BLaER1 (cell line): ENCODE results near the gene DGAT2.

Experiments used
- H3K27ac ChIP-seq: shearing (Covaris generic); formaldehyde crosslinking; 2 replicates; pipeline ENCODE4 v1.8.1; 2022
- H3K27me3 ChIP-seq: shearing (Covaris generic); formaldehyde crosslinking; 2 replicates; pipeline ENCODE4 v1.8.1; 2022
- H3K36me3 ChIP-seq: shearing (Covaris generic); formaldehyde crosslinking; 2 replicates; pipeline ENCODE4 v1.8.1; 2022
- H3K4me1 ChIP-seq: shearing (Covaris generic); formaldehyde crosslinking; 2 replicates; pipeline ENCODE4 v1.8.1; 2022
- H3K4me2 ChIP-seq: shearing (Covaris generic); formaldehyde crosslinking; 2 replicates; pipeline ENCODE4 v1.8.1; 2022
- H3K4me3 ChIP-seq: shearing (Covaris generic); formaldehyde crosslinking; 2 replicates; pipeline ENCODE4 v1.8.1; 2022
- H3K9ac ChIP-seq: shearing (Covaris generic); formaldehyde crosslinking; 2 replicates; pipeline ENCODE4 v1.8.1; 2022
- H3K9me3 ChIP-seq: shearing (Covaris generic); formaldehyde crosslinking; 2 replicates; pipeline ENCODE4 v1.8.1; 2022
- H4K20me1 ChIP-seq: shearing (Covaris generic); formaldehyde crosslinking; 2 replicates; pipeline ENCODE4 v1.8.1; 2022
- Cebpa-rat ChIP-seq: shearing (Covaris generic); IDR thresholded peaks from 2 replicates; pipeline ENCODE4 v1.8.1; 2022

The DGAT2 gene

DNA sequence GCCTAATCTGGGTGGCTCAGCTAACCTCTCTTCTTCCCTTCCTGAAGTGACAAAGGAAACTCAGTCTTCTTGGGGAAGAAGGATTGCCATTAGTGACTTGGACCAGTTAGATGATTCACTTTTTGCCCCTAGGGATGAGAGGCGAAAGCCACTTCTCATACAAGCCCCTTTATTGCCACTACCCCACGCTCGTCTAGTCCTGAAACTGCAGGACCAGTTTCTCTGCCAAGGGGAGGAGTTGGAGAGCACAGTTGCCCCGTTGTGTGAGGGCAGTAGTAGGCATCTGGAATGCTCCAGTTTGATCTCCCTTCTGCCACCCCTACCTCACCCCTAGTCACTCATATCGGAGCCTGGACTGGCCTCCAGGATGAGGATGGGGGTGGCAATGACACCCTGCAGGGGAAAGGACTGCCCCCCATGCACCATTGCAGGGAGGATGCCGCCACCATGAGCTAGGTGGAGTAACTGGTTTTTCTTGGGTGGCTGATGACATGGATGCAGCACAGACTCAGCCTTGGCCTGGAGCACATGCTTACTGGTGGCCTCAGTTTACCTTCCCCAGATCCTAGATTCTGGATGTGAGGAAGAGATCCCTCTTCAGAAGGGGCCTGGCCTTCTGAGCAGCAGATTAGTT is 32.3 kb downstream of the DGAT2 start:
- no peaks in the 10 kb centered on the region for H3K36me3 ChIP-seq
- H4K20me1 ChIP-seq = no peaks in the 10 kb centered on the region
- no peak overlapping the region for H3K9ac ChIP-seq
- H3K27me3 ChIP-seq = no peaks in the 10 kb centered on the region
- H3K27ac ChIP-seq = peak overlapping the region; percentile 40; the same call in 1 of the 2 replicates
- H3K4me2 ChIP-seq = peak overlapping the region; percentile 70
- peaks cover 38% of the 10 kb centered on the region for H3K4me1 ChIP-seq
- H3K4me3 ChIP-seq = no peak overlapping the region
- no peaks in the 10 kb centered on the region for H3K9me3 ChIP-seq
- TF ChIP-seq Cebpa-rat = no peak

DNA sequence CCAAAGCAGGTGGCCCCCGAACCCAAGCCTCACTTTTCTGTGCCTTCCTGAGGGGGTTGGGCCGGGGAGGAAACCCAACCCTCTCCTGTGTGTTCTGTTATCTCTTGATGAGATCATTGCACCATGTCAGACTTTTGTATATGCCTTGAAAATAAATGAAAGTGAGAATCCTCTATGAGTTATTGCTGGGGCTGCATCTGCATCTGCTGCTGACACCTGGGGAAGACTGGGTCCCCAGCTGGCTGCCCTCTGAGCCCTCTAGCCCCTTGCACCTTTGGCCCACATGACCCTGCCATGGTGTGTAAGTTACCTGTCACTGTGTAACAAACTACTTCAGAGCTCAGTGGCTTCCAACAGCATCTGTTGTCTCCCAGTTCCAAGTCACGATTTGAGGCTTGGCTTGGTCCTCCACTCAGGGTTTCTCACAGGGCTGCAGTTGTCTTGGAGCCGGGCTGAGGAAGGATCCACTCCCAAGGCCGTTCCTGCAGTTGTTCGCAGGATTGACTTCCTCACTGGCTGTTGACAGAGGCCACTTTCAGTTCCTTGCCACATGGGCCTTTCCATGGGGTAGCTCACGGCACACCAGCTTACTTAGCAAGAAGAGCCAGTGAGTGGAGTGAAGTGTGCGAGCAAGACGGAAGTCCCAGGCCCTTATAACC is 32.9 kb downstream of the DGAT2 start:
- Histone ChIP-seq H3K27ac (peak overlapping the region; percentile 40), H3K9ac (no peak overlapping the region), H3K4me1 (peaks cover 38% of the 10 kb centered on the region), H4K20me1 (no peaks in the 10 kb centered on the region), H3K4me2 (peak overlapping the region; percentile 70), H3K36me3 (no peaks in the 10 kb centered on the region), H3K4me3 (no peak overlapping the region), H3K9me3 (no peaks in the 10 kb centered on the region), H3K27me3 (no peaks in the 10 kb centered on the region)
- TF ChIP-seq Cebpa-rat = no peak

DNA sequence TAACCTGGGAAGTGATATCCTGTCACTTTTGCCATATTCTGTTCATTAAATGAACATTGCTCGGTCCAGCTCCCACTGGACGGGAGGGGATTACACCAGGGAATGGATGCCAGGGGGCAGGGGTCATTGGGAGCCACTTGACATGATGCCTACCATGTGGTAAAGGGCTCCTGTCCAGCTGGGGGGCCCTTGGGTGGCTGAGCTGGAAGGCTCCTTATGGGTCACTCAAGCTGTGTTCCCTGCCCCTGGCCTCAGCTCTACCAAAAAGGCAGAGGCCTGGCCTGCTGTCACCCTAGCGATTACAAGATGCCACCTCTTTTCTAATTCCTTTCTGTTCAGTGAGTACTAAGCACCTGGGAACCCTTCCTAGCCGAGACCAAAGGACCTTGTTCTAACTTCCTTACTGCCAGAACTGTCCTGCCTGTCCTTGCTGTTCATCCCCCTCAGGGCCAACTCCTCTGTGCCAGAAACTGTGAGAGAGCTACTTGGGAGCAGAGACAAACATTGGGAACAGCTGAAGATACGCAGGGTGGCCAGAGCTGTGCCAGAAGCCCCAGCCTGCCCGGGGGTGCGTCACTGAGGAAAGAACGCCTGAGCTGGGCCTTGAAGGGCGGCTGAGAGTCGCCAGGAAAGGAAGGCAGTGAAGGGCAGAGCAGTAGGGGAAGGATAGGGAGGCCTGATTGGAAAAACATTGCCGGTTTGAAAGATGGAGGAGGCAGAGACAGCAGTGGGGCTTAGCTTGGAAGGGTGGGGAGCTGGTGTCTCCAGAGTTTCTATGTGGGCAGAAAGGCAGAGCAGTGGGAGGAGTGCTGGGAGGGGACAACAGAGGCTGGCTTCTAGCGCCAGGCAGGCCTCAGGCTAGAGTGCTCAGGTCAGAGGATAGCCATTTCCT is 33.7 kb downstream of the DGAT2 start:
- no peak for TF ChIP-seq Cebpa-rat
- Histone ChIP-seq H3K4me3 (no peak overlapping the region), H3K27me3 (no peaks in the 10 kb centered on the region), H4K20me1 (no peaks in the 10 kb centered on the region), H3K9ac (no peak overlapping the region), H3K36me3 (no peaks in the 10 kb centered on the region), H3K9me3 (no peaks in the 10 kb centered on the region), H3K4me2 (peak overlapping the region; percentile 70), H3K4me1 (peaks cover 31% of the 10 kb centered on the region), H3K27ac (peak overlapping the region; percentile 40)

DNA sequence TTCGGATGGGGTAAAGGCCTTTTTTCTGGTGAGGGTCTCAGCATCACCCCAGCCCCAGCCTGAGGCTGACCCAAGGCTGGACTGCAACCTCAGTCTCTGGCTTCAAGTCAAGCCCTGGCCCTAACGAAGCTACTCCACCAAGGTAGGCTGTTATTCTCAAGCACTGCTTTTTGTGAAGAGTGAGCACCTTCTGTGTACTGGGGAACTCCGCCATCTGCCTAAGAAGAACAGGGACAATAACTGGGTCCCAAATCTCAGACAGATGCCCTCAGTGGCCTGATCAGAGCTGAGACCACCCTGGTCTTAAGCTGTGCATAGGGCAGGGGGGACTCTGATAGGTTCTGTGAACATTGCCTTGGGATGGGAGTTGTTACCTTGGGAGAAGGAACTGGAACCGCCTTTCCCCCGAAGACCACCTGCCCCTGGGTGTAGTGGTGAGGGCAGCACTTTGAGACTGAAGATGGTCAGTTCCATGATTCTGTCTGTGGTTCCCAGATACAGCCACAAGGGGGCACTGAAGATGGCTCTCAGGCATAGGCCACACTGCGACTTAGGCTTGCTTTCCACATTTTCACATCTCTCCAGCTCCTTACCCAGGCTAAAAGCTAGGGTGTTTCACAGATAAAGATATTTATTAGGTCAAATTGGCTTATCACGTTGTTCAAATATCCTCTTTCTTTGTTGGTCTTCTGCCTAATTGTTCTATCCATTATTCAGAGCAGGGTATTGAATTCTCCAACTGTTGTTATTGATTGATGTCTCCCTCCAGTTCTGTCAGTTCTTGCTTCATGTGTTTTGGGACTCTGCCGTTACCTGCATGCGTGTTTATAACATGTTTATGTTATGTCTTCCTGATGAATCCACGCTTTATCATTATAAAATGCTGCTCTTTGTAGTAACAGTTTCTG is 34.6 kb downstream of the DGAT2 start:
- Histone ChIP-seq H3K9me3 (no peaks in the 10 kb centered on the region), H3K36me3 (no peaks in the 10 kb centered on the region), H3K4me1 (peaks cover 23% of the 10 kb centered on the region), H3K27ac (no peak overlapping the region), H3K27me3 (no peaks in the 10 kb centered on the region), H3K9ac (no peak overlapping the region), H4K20me1 (no peaks in the 10 kb centered on the region), H3K4me2 (no peak overlapping the region), H3K4me3 (no peak overlapping the region)
- TF ChIP-seq Cebpa-rat = no peak

DNA sequence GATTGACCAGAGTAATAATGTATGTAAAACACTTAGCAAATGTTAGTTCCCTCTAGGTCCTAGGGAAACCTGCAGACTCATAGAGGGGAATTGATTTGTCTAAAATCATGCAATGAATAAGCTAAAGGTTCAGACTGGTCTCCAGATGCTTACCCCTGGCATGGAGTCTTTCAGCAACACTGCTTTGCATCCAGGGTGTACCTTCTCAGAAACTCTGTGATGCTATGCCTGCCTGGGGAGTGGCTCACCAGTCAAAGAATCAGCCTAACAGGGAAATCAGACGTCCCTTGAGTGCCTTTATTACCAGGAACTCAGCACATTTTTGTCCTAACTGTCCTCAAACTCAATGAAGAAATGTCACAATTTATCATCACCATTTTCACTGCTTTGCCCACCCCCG is 40.5 kb downstream of the DGAT2 start:
- no peaks in the 10 kb centered on the region for H3K27me3 ChIP-seq
- no peaks in the 10 kb centered on the region for H3K9me3 ChIP-seq
- TF ChIP-seq Cebpa-rat = no peak
- no peak overlapping the region for H3K4me3 ChIP-seq
- H3K4me2 ChIP-seq = no peak overlapping the region
- peaks cover 7% of the 10 kb centered on the region for H3K4me1 ChIP-seq
- no peak overlapping the region for H3K9ac ChIP-seq
- H4K20me1 ChIP-seq = no peaks in the 10 kb centered on the region
- H3K27ac ChIP-seq = no peak overlapping the region
- no peaks in the 10 kb centered on the region for H3K36me3 ChIP-seq

DNA sequence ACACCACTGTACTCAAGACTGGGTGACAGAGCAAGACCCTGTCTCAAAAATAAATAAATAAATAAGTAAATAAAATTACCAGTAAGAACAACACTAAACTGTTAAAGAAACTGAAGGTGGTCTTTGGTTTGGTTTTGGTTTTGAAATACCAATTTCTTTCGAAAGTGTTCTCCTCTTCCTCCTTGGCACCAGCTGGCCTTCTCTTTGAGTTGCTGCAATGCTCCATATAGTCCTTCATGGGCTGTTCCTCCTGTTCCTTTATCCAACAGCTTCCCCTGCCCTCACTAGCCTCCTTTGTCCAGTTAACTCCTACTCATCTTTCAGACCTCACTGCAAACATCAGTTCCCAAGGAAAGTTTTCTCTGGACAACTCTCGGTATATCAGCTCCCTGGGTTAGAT is 41.4 kb downstream of the DGAT2 start:
- Histone ChIP-seq H3K4me3 (no peak overlapping the region), H4K20me1 (no peaks in the 10 kb centered on the region), H3K27ac (no peak overlapping the region), H3K4me1 (peaks cover 10% of the 10 kb centered on the region), H3K4me2 (no peak overlapping the region), H3K9me3 (no peaks in the 10 kb centered on the region), H3K27me3 (no peaks in the 10 kb centered on the region), H3K36me3 (no peaks in the 10 kb centered on the region), H3K9ac (no peak overlapping the region)
- TF ChIP-seq Cebpa-rat = no peak

DNA sequence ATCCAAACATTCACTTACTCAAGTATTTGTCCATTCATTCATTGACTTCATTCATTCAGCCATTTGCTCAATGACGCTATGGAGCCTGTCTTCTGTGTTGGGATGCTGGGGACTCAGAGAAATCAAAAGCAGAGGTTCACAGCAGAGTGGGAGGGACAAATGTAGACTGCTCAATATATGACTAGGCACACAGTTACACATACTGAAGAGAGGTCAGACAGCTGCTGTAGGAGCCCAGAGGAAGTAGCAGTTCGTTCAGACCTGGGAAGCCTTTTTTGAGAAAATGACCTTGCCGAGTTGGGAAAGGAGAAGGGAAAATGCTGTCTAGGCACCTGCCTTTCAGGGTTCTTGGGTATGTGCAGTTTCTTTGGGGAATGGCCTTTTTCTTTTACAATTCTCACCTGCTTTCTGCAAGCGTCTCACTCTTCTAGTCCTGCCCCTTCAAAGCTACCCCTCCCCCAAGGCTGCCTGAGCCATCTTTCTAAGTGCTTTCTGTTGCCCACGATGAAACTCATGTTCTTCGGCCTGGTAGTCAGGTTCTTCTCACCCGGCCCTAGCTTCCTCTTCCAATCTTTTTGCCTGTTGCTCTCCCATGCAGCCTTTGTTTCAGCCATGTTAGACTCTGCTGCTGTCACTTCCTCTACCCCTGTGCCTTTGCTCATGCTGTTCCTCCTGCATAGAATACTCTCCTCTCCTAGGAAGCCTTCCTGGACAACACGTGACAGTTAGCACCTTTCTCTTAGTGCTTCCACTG is 42.2 kb downstream of the DGAT2 start:
- Histone ChIP-seq H3K4me3 (no peak overlapping the region), H3K9ac (no peak overlapping the region), H3K4me2 (no peak overlapping the region), H3K36me3 (no peaks in the 10 kb centered on the region), H3K9me3 (no peaks in the 10 kb centered on the region), H3K27ac (no peak overlapping the region), H3K27me3 (no peaks in the 10 kb centered on the region), H3K4me1 (peaks cover 10% of the 10 kb centered on the region), H4K20me1 (no peaks in the 10 kb centered on the region)
- no peak for TF ChIP-seq Cebpa-rat

DNA sequence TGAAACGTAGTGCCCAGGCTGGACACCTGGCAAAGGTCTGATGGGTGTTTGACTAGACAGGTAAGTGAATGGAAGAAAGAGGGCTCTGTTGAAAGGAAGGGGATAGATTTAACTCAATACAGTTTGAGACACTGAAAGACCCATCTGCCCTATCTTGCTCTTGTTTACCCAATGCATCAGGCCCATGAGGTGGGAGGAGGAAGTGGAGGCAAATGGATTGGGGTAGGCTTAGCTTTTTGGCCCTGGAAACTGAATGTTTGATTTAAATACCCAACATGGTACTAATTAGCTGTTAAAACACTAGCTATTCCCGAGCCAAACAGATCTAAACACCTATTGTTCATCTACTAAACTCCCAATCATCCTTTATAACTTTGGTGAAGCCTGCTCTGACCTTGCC is 42.9 kb downstream of the DGAT2 start:
- TF ChIP-seq Cebpa-rat = no peak
- Histone ChIP-seq H3K9me3 (no peaks in the 10 kb centered on the region), H3K9ac (no peak overlapping the region), H3K27me3 (no peaks in the 10 kb centered on the region), H3K4me2 (no peak overlapping the region), H4K20me1 (no peaks in the 10 kb centered on the region), H3K27ac (no peak overlapping the region), H3K36me3 (no peaks in the 10 kb centered on the region), H3K4me3 (no peak overlapping the region), H3K4me1 (peaks cover 14% of the 10 kb centered on the region)
